PC-9 (cell line): Measurements from ENCODE around the gene RND3. TPM values are rescaled to one million over a fixed set of nuclear protein-coding genes. Genes with fewer than 3 reads are reported as not detected.

ENCODE experiments used
- BruUV-seq: library from RNA; stranded (reverse); fragments of 400-500 nt; replicated peaks from 2 replicates; lab custom pipeline; 2021; lab: Mats Ljungman, UMichigan
- CTCF ChIA-PET: fragments of 300-600 bp; sonication (Branson Sonifier 250); formaldehyde crosslinking; loops from one replicate; lab custom pipeline; 2022; ENCODE audit warnings: antibody characterized with exemption; lab: Charles Lee
- POLR2A ChIA-PET: fragments of 300-600 bp; sonication (Branson Sonifier 250); formaldehyde crosslinking; loops from one replicate; lab custom pipeline; 2022; ENCODE audit warnings: antibody characterized with exemption; ENCODE audit not compliant: unreplicated experiment; lab: Charles Lee
- DNase-seq, 2 experiments: peaks; one replicate each; pipeline versions ENCODE4 v3.0.0 to v3.0.0-alpha.2; 2015 to 2022; ENCODE audit warnings: mixed read lengths in 1 of 2
- H2AFZ ChIP-seq: fragments of 200-600 bp; sonication (generic); 2 replicates; pipeline ENCODE4 v1.8.1; 2017; ENCODE audit warnings: antibody characterized with exemption
- H3F3A ChIP-seq: fragments of 200-600 bp; sonication (generic); 2 replicates; pipeline ENCODE4 v1.8.1; 2017; ENCODE audit warnings: antibody characterized with exemption, mild to moderate bottlenecking, low read depth; ENCODE audit not compliant: insufficient read depth
- H3K27ac ChIP-seq: fragments of 200-600 bp; sonication (generic); 2 replicates; pipeline ENCODE4 v1.6.1; 2016; ENCODE audit warnings: mixed run types
- H3K27me3 ChIP-seq: fragments of 200-600 bp; sonication (generic); 2 replicates; pipeline ENCODE4 v1.6.1; 2016; ENCODE audit warnings: low read depth, mixed run types; ENCODE audit not compliant: insufficient read depth
- H3K36me3 ChIP-seq: fragments of 200-600 bp; sonication (generic); 2 replicates; pipeline ENCODE4 v1.6.1; 2016; ENCODE audit warnings: low read depth, mixed run types
- H3K4me1 ChIP-seq: fragments of 200-600 bp; sonication (generic); replicated peaks from 2 replicates; pipeline ENCODE4 v1.6.1; 2016; ENCODE audit warnings: mixed run types; ENCODE audit not compliant: insufficient read depth
- H3K4me2 ChIP-seq: fragments of 200-600 bp; sonication (generic); 2 replicates; pipeline ENCODE4 v1.6.1; 2017; ENCODE audit warnings: mixed run types
- H3K4me3 ChIP-seq: fragments of 200-600 bp; sonication (generic); 2 replicates; pipeline ENCODE4 v1.6.1; 2016; ENCODE audit warnings: mixed run types
- H3K79me2 ChIP-seq: fragments of 200-600 bp; sonication (generic); 2 replicates; pipeline ENCODE4 v1.6.1; 2017; ENCODE audit warnings: low read depth, mixed run types
- H3K9me2 ChIP-seq: fragments of 200-600 bp; sonication (generic); 2 replicates; pipeline ENCODE4 v1.8.1; 2017; ENCODE audit warnings: mild to moderate bottlenecking; ENCODE audit not compliant: insufficient read depth
- H3K9me3 ChIP-seq: fragments of 200-600 bp; sonication (generic); 2 replicates; pipeline ENCODE4 v1.8.1; 2016; ENCODE audit warnings: low read depth; ENCODE audit not compliant: insufficient read depth
- H4K20me1 ChIP-seq: fragments of 200-600 bp; sonication (generic); 2 replicates; pipeline ENCODE4 v1.8.1; 2017; ENCODE audit not compliant: insufficient read depth
- EZH2 ChIP-seq: fragments of 200-600 bp; sonication (generic); IDR thresholded peaks from 2 replicates; pipeline ENCODE4 v1.8.0; 2017; ENCODE audit warnings: antibody characterized with exemption, low read depth
- intact Hi-C: fragments of 100-400 bp; cut with micrococcal nuclease; formaldehyde crosslinking; loops from one replicate; pipeline ENCODE4 v1.10.0; 2022; ENCODE audit not compliant: unreplicated experiment
- total RNA-seq: library from RNA; stranded (reverse); gene quantifications from 2 replicates; pipeline ENCODE4 v1.2.3, GENCODE V29; 2021
- TF ChIP-seq, protein P1 (sequence below): fragments of 200-600 bp; sonication (generic); conservative IDR thresholded peaks from 2 replicates; pipeline ENCODE4 v1.6.1; 2017; ENCODE audit warnings: mixed run types, antibody characterized with exemption, mild to moderate bottlenecking, moderate library complexity

The RND3 gene
- total RNA-seq, 1 experiment from 2014 or later: 72.9 TPM

- H3K4me3 ChIP-seq: no peak overlapping the region
- intact Hi-C loops: no loop called here
- H3K79me2 ChIP-seq: peaks cover 98% of the 10 kb centered on the region
- no peak for DNase-seq
- peaks cover 24% of the 10 kb centered on the region; the same call in 1 of the 2 replicates for H4K20me1 ChIP-seq
- POLR2A ChIA-PET: interaction anchor here (0.5 kb wide), 1 partner anchor 8 kb away, joined by 3 read pairs; no protein-coding TSS in a partner anchor
- H3K9me3 ChIP-seq: no peaks in the 10 kb centered on the region
- no TSS peak for BruUV-seq
- no peaks in the 10 kb centered on the region for H3K27me3 ChIP-seq
- peak overlapping the region; percentile 74; the same call in 1 of the 2 replicates for H3K4me2 ChIP-seq
- TF ChIP-seq EZH2: no peak
- TF ChIP-seq, protein P1, sequence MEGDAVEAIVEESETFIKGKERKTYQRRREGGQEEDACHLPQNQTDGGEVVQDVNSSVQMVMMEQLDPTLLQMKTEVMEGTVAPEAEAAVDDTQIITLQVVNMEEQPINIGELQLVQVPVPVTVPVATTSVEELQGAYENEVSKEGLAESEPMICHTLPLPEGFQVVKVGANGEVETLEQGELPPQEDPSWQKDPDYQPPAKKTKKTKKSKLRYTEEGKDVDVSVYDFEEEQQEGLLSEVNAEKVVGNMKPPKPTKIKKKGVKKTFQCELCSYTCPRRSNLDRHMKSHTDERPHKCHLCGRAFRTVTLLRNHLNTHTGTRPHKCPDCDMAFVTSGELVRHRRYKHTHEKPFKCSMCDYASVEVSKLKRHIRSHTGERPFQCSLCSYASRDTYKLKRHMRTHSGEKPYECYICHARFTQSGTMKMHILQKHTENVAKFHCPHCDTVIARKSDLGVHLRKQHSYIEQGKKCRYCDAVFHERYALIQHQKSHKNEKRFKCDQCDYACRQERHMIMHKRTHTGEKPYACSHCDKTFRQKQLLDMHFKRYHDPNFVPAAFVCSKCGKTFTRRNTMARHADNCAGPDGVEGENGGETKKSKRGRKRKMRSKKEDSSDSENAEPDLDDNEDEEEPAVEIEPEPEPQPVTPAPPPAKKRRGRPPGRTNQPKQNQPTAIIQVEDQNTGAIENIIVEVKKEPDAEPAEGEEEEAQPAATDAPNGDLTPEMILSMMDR: no peak
- no peak overlapping the region for H2AFZ ChIP-seq
- H3K36me3 ChIP-seq: peaks cover 70% of the 10 kb centered on the region
- H3K4me1 ChIP-seq: peaks cover 99% of the 10 kb centered on the region
- peaks cover 56% of the 10 kb centered on the region for H3F3A ChIP-seq
- H3K27ac ChIP-seq: peak overlapping the region; percentile 93
- H3K9me2 ChIP-seq: no peaks in the 10 kb centered on the region
- CTCF ChIA-PET: no interaction called here
Observed at GRCh38 chr2:150476809-150477302, 10.6 kb downstream of the RND3 start.

DNA sequence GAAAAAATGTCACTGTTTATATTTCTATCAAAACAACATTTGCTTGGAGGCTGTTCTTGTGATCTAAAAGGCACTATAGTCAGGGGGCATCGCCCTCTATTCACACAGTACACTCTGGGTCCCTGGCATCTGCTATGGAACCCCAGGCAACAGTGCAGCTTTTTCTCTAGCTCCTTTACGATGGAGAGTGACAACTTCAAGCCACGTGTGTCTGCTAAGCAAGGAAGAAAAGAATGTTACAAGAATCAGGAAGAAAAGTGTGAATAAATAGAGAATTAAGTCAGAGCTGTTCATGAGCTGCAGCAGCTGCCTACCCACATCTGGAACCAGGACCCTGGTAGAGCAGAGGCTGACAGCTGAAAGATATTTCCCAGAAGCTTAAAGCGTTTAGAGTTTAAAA lies 11.2 kb downstream of the RND3 start:
- Histone ChIP-seq H3K4me3 (no peak overlapping the region), H3K4me1 (peaks cover 98% of the 10 kb centered on the region), H2AFZ (no peak overlapping the region), H3K27ac (peak overlapping the region; percentile 93; the same call in 1 of the 2 replicates), H3F3A (peaks cover 50% of the 10 kb centered on the region), H3K79me2 (peaks cover 98% of the 10 kb centered on the region), H3K36me3 (peaks cover 70% of the 10 kb centered on the region), H4K20me1 (peaks cover 24% of the 10 kb centered on the region; the same call in 1 of the 2 replicates), H3K27me3 (no peaks in the 10 kb centered on the region), H3K9me3 (no peaks in the 10 kb centered on the region), H3K4me2 (peak overlapping the region; percentile 16; the same call in 1 of the 2 replicates), H3K9me2 (no peaks in the 10 kb centered on the region)
- no TSS peak for BruUV-seq
- ChIA-PET POLR2A (interaction anchor here (0.5 to 0.6 kb wide), 2 partner anchors 9 to 335 kb away, joined by 3 read pairs; no protein-coding TSS in a partner anchor), CTCF (no interaction called here)
- intact Hi-C loops: no loop called here
- no peak for DNase-seq
- TF ChIP-seq, protein P1: no peak
- TF ChIP-seq EZH2: no peak

DNA sequence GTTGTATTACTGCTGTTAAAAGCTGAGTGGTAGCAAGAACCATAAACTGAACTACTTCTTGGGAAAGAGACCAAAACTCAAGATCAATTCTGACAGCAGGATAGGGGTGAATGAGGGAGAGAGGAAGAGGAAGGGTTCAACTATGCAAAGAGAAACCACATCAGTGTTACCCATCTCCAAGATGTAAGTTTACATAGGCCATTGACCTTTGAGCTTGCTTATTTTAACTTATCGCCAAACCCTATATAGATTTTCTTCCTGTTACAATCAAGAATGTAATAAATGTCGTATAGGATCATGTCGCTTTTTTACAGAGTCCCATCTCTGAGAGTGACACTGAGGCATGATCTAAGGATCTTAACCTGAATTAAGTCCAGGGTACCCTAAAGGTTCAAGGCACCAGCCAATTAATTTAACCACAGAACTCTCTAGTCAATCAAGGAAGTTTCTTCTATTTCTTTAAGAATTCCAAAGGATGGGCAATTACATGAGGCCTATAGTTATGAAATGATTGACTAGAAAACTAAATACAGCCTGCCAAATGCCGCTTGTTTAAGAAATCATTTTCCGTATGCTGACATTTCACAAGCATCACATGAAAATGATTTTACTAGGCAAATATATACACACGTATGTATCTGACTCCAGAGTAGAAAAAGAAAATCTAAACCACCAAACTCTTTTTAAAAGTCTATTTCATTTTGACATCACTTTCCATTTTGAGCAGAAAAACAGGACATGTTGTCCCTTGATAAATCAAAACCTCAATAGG lies 11.8 kb downstream of the RND3 start:
- peaks cover 24% of the 10 kb centered on the region; the same call in 1 of the 2 replicates for H4K20me1 ChIP-seq
- H3K36me3 ChIP-seq: peaks cover 72% of the 10 kb centered on the region
- H3K4me1 ChIP-seq: peaks cover 98% of the 10 kb centered on the region
- H3K9me2 ChIP-seq: no peaks in the 10 kb centered on the region
- H3K27me3 ChIP-seq: no peaks in the 10 kb centered on the region
- BruUV-seq: no TSS peak
- ChIA-PET POLR2A (interaction anchor here (0.6 kb wide), 1 partner anchor 334 kb away, joined by 3 read pairs; no protein-coding TSS in a partner anchor), CTCF (no interaction called here)
- H3K27ac ChIP-seq: peak overlapping the region; percentile 19; the same call in 1 of the 2 replicates
- no peak for DNase-seq
- intact Hi-C loops: no loop called here
- no peak overlapping the region for H2AFZ ChIP-seq
- TF ChIP-seq, protein P1: no peak
- no peak for TF ChIP-seq EZH2
- no peak overlapping the region for H3K4me3 ChIP-seq
- peaks cover 44% of the 10 kb centered on the region for H3F3A ChIP-seq
- no peaks in the 10 kb centered on the region for H3K9me3 ChIP-seq
- peak overlapping the region; percentile 16; the same call in 1 of the 2 replicates for H3K4me2 ChIP-seq
- H3K79me2 ChIP-seq: peaks cover 96% of the 10 kb centered on the region
